HCT116 (cell line): ENCODE data around the gene FGF1. TPM values are rescaled to one million over a fixed set of nuclear protein-coding genes. Genes with fewer than 3 reads are reported as not detected.

Experiments used
- ATAC-seq: fragments of 200-7000 bp; cut with Tn5 transposase; 2 replicates; pipeline ENCODE4 v1.9.1; 2020; ENCODE audit warnings: mild to moderate bottlenecking, moderate library complexity
- BruUV-seq: library from RNA; stranded (reverse); fragments of 400-500 nt; replicated peaks from 2 replicates; lab custom pipeline; 2021; lab: Mats Ljungman, UMichigan
- CTCF ChIA-PET: fragments of 300-600 bp; sonication (Branson Sonifier 250); formaldehyde crosslinking; loops from one replicate; lab custom pipeline; 2021; ENCODE audit warnings: antibody characterized with exemption; lab: Charles Lee
- POLR2A ChIA-PET: fragments of 300-600, 350-600 bp; sonication (Branson Sonifier 250); formaldehyde crosslinking; loops from one replicate; lab custom pipeline; 2021; ENCODE audit warnings: antibody characterized with exemption; lab: Charles Lee
- RAD21 ChIA-PET, 2 experiments: fragments of 300-600 bp; sonication (Branson Sonifier 250); formaldehyde crosslinking; loops; one replicate each; lab custom pipeline; 2023; ENCODE audit warnings: low total read pairs in 2 of 2; ENCODE audit not compliant: uncharacterized antibody in 2 of 2, unreplicated experiment in 2 of 2, low non-redundant PET in 1 of 2; lab: Charles Lee
- DNase-seq: peaks from one replicate; pipeline ENCODE4 v3.0.0-alpha.2; 2010; ENCODE audit warnings: low read depth, low spot score
- H2AFZ ChIP-seq: fragments of 200-600 bp; shearing (Covaris generic), sonication (generic); 2 replicates; pipeline ENCODE4 v1.6.1; 2017; ENCODE audit warnings: low read depth, mixed run types, mixed read lengths, antibody characterized with exemption, low read length; ENCODE audit not compliant: poor library complexity, severe bottlenecking
- H3K27ac ChIP-seq: 2 replicates; pipeline ENCODE4 v1.5.1; 2012; ENCODE audit warnings: low read depth, low read length
- H3K27me3 ChIP-seq: fragments of 200-600 bp; sonication (generic); 2 replicates; pipeline ENCODE4 v1.6.1; 2016; ENCODE audit warnings: mixed run types, low read length, mixed read lengths; ENCODE audit not compliant: insufficient read depth
- H3K36me3 ChIP-seq, 2 experiments: fragments of 200-500 bp in 1 of 2; fragments of 200-600 bp in 1 of 2; sonication (Bioruptor generic) in 1 of 2; sonication (generic) in 1 of 2; 2 replicates each; pipeline versions ENCODE4 v1.5.1 to v1.6.1; 2014 to 2016; ENCODE audit warnings: low read length in 2 of 2, inconsistent platforms in 1 of 2, mixed read lengths in 1 of 2, mixed run types in 1 of 2; ENCODE audit not compliant: insufficient read depth in 2 of 2, control insufficient read depth in 1 of 2
- H3K4me1 ChIP-seq, 2 experiments: fragments of 200-600 bp in 1 of 2; sonication (generic) in 1 of 2; 2 replicates each; pipeline versions ENCODE4 v1.5.1 to v1.6.1; 2012 to 2017; ENCODE audit warnings: low read length in 2 of 2, inconsistent platforms in 1 of 2, mild to moderate bottlenecking in 1 of 2, mixed read lengths in 1 of 2, mixed run types in 1 of 2, moderate library complexity in 1 of 2; ENCODE audit not compliant: insufficient read depth in 2 of 2, control insufficient read depth in 1 of 2
- H3K4me2 ChIP-seq: fragments of 200-600 bp; sonication (generic); 2 replicates; pipeline ENCODE4 v1.6.1; 2017; ENCODE audit warnings: mixed run types, low read length, mixed read lengths
- H3K4me3 ChIP-seq, 2 experiments: fragments of 200-600 bp in 1 of 2; sonication (generic) in 1 of 2; replicated peaks in 1 of 2; 2 replicates each; pipeline ENCODE4 v1.5.1; 2011 to 2016; ENCODE audit warnings: low read length in 2 of 2, control low read depth in 1 of 2, low read depth in 1 of 2, mild to moderate bottlenecking in 1 of 2, mixed read lengths in 1 of 2, mixed run types in 1 of 2
- H3K79me2 ChIP-seq: fragments of 200-600 bp; sonication (generic); 2 replicates; pipeline ENCODE4 v1.6.1; 2017; ENCODE audit warnings: mild to moderate bottlenecking, mixed run types, low read length, moderate library complexity, mixed read lengths; ENCODE audit not compliant: insufficient read depth
- H3K9ac ChIP-seq: fragments of 200-600 bp; sonication (generic); 2 replicates; pipeline ENCODE4 v1.6.1; 2016; ENCODE audit warnings: low read length, mixed read lengths
- H3K9me2 ChIP-seq: fragments of 200-600 bp; sonication (generic), shearing (Covaris generic); 2 replicates; pipeline ENCODE4 v1.6.1; 2017; ENCODE audit warnings: mixed run types, mild to moderate bottlenecking, moderate library complexity; ENCODE audit not compliant: insufficient read depth
- H3K9me3 ChIP-seq, 2 experiments: fragments of 200-500 bp in 1 of 2; fragments of 200-600 bp in 1 of 2; sonication (Bioruptor generic) in 1 of 2; sonication (generic) in 1 of 2; 2 replicates each; pipeline ENCODE4 v1.6.1; 2014 to 2017; ENCODE audit warnings: low read length in 2 of 2, mixed read lengths in 2 of 2, inconsistent platforms in 1 of 2, low read depth in 1 of 2, mild to moderate bottlenecking in 1 of 2, mixed run types in 1 of 2, moderate library complexity in 1 of 2; ENCODE audit not compliant: control insufficient read depth in 1 of 2, insufficient read depth in 1 of 2
- H4K20me1 ChIP-seq: fragments of 200-600 bp; sonication (generic), shearing (Covaris generic); 2 replicates; pipeline ENCODE4 v1.6.1; 2017; ENCODE audit warnings: mixed run types, mild to moderate bottlenecking, moderate library complexity; ENCODE audit not compliant: insufficient read depth
- EGR1 ChIP-seq: IDR thresholded peaks from 2 replicates; pipeline ENCODE4 v1.6.1; 2012; ENCODE audit warnings: low read depth
- FOSL1 ChIP-seq: IDR thresholded peaks from 2 replicates; pipeline ENCODE4 v1.6.1; 2012; ENCODE audit warnings: low read depth
- POLR2A ChIP-seq: IDR thresholded peaks from 2 replicates; pipeline ENCODE4 v1.7.0; 2011; ENCODE audit warnings: borderline replicate concordance; ENCODE audit not compliant: insufficient read depth, insufficient read length; ENCODE audit errors: extremely low read depth
- ZNF274 ChIP-seq: fragments of 200-500 bp; sonication (Bioruptor generic); IDR thresholded peaks from 2 replicates; pipeline ENCODE4 v1.6.1; 2014; ENCODE audit warnings: mild to moderate bottlenecking, low read depth, low read length, inconsistent platforms
- intact Hi-C: fragments of 100-400 bp; cut with micrococcal nuclease; formaldehyde crosslinking; loops from 2 replicates; pipeline ENCODE4 v1.10.0; 2022
- total RNA-seq: library from RNA; stranded (reverse); gene quantifications from one replicate; pipeline ENCODE4 v1.2.1, GENCODE V29; 2021; ENCODE audit not compliant: unreplicated experiment
- TF ChIP-seq, protein P1 (sequence below): IDR thresholded peaks from 2 replicates; pipeline ENCODE4 v1.6.1; 2011; ENCODE audit warnings: mild to moderate bottlenecking, low read length, moderate library complexity; ENCODE audit not compliant: insufficient replicate concordance; ENCODE audit errors: extremely low read depth
- TF ChIP-seq, protein P2 (sequence below): IDR thresholded peaks from 2 replicates; pipeline ENCODE4 v1.6.1; 2012; ENCODE audit warnings: low read depth

Gene FGF1
- total RNA-seq, 1 experiment from 2014 or later: not detected

DNA sequence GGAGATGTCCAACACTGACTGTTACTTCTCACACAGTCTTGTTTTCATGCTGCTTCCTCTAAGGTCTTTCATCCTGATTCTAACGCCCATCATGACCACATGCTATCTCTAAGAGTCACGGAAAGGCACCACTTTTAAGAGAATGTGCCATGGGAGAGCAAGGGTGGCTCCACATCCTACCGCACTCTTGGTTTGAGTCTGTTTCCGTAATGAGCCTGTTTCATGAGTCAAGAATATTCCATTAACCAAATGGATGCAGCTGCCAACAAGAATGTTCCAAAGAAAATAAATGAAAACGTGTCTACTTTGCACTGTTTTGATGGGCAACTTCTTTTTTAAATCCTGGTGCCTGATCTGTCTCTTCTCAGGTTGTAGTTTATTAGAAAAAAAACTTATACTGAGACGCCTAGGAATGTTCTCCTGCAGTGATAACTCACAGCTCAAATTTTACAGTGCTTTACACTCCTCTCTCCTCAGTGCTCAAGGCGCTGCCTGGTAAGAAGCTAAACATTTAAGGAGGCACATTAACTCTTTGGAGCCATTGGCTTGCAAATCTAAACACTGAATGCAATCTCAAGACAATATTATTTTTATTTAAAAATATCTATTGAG, 124.3 kb downstream of the FGF1 start:
- TF ChIP-seq FOSL1: no peak
- TF ChIP-seq, protein P1, sequence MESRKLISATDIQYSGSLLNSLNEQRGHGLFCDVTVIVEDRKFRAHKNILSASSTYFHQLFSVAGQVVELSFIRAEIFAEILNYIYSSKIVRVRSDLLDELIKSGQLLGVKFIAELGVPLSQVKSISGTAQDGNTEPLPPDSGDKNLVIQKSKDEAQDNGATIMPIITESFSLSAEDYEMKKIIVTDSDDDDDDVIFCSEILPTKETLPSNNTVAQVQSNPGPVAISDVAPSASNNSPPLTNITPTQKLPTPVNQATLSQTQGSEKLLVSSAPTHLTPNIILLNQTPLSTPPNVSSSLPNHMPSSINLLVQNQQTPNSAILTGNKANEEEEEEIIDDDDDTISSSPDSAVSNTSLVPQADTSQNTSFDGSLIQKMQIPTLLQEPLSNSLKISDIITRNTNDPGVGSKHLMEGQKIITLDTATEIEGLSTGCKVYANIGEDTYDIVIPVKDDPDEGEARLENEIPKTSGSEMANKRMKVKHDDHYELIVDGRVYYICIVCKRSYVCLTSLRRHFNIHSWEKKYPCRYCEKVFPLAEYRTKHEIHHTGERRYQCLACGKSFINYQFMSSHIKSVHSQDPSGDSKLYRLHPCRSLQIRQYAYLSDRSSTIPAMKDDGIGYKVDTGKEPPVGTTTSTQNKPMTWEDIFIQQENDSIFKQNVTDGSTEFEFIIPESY: no peak
- TF ChIP-seq, protein P2, sequence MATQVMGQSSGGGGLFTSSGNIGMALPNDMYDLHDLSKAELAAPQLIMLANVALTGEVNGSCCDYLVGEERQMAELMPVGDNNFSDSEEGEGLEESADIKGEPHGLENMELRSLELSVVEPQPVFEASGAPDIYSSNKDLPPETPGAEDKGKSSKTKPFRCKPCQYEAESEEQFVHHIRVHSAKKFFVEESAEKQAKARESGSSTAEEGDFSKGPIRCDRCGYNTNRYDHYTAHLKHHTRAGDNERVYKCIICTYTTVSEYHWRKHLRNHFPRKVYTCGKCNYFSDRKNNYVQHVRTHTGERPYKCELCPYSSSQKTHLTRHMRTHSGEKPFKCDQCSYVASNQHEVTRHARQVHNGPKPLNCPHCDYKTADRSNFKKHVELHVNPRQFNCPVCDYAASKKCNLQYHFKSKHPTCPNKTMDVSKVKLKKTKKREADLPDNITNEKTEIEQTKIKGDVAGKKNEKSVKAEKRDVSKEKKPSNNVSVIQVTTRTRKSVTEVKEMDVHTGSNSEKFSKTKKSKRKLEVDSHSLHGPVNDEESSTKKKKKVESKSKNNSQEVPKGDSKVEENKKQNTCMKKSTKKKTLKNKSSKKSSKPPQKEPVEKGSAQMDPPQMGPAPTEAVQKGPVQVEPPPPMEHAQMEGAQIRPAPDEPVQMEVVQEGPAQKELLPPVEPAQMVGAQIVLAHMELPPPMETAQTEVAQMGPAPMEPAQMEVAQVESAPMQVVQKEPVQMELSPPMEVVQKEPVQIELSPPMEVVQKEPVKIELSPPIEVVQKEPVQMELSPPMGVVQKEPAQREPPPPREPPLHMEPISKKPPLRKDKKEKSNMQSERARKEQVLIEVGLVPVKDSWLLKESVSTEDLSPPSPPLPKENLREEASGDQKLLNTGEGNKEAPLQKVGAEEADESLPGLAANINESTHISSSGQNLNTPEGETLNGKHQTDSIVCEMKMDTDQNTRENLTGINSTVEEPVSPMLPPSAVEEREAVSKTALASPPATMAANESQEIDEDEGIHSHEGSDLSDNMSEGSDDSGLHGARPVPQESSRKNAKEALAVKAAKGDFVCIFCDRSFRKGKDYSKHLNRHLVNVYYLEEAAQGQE: no peak
- TF ChIP-seq POLR2A: no peak
- TF ChIP-seq EGR1: no peak
- TF ChIP-seq ZNF274: no peak
- TF ChIP-seq, all 23 proteins: peak for 0
- no peak for DNase-seq

More for the DNA sequence above, 124.3 kb downstream of the FGF1 start:
- BruUV-seq: no TSS peak
- intact Hi-C loops: no loop called here
- Histone ChIP-seq H3K27ac (no peak overlapping the region), H3K4me3 (no peak overlapping the region), H3K79me2 (no peaks in the 10 kb centered on the region), H3K4me1 (no peaks in the 10 kb centered on the region; a peak in 1 of 4 replicates), H2AFZ (no peak overlapping the region), H3K9me3 (no peaks in the 10 kb centered on the region), H3K9ac (no peak overlapping the region), H4K20me1 (no peaks in the 10 kb centered on the region), H3K9me2 (no peaks in the 10 kb centered on the region), H3K36me3 (no peaks in the 10 kb centered on the region), H3K27me3 (no peaks in the 10 kb centered on the region), H3K4me2 (no peak overlapping the region)
- ChIA-PET RAD21 (no interaction called here), CTCF (no interaction called here), POLR2A (no interaction called here)
- no peak for ATAC-seq
